DMS79 (cell line): ENCODE measurements around the gene WNT9B.

Experiments
- DNase-seq: peaks from one replicate; lab custom pipeline; 2025; lab: John Stamatoyannopoulos, UW

The WNT9B gene

DNA sequence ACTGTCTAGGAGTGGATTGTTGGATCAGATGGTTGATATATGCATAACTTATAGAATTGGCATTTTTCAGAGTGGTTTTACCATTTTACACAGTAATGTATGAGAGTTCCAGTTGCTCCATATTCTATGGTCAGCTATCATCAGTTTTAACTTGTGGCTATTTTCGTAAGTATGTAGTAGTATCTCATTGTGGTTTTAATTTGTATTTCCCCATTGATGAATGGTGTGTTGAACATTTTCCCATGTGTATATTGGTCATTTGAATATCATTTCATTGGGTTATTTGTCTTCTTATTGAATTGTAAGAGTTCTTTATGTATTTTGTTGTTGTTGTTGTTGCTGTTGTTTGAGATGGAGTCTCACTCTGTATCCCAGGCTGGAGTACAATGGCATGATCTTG lies 6.2 kb downstream of the WNT9B start:
- no peak for DNase-seq

- DNase-seq = no peak
These were observed 8.6 kb downstream of the WNT9B start for GRCh38 chr17:46859996-46860395.

- DNase-seq = no peak
These were observed 11.6 kb downstream of the WNT9B start for GRCh38 chr17:46862949-46863348.

DNA sequence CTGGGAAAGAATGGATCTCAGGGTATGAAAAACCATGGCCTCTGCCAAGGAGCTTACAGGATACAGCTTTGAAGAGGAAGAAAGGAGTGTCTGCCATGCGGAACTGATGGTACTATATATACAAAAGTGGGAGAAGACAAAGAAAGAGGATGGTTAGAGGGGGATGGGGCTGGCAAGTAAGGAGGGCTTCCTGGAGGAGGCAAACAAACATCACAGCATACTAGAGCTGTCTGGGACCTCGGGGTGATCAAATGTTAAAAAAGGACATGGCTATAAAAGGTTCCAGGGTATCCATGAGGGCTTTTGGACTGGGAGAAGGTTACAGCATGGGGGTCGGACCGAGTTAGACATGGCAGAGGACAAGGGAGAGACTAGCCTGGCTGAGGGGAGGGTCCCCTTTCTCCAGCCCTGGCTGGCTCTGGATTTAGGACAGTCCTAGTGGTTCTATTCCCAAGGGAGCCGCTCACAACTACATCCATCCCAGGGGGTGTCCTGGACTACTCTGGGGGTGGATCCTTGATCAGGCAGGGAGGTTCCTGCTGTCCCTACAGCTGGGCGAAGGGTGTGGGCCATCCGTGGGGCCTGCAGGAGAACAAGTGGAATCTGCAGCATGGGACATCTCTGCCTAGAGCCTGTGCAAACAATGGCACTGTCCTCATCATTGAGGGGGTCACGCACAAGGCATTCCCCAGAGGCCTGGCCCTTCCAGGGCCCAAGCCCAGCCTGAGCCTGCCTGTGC lies 12.2 kb downstream of the WNT9B start:
- no peak for DNase-seq

- DNase-seq = no peak
These were observed 13.7 kb downstream of the WNT9B start for GRCh38 chr17:46865100-46865499.

DNA sequence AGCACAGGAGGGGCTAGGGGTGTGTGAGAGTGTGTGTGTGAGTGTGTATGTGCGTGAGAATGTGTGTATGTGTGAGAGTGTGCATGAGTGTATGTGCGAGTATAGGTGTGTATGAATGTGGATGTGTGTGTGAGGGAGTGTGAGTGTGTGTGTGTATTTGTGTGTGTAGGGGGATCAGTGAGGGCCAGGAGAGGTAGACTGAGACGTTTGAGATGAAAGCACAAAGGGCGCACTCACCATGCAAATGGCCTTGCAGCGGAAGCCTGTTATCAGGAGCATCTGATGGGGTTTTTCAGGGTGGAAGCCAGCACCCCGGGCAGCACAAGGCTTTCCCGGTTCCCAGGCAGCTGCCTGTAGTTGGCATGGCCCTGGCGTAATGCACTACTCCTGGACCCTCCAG lies 14.9 kb downstream of the WNT9B start:
- DNase-seq = no peak

DNA sequence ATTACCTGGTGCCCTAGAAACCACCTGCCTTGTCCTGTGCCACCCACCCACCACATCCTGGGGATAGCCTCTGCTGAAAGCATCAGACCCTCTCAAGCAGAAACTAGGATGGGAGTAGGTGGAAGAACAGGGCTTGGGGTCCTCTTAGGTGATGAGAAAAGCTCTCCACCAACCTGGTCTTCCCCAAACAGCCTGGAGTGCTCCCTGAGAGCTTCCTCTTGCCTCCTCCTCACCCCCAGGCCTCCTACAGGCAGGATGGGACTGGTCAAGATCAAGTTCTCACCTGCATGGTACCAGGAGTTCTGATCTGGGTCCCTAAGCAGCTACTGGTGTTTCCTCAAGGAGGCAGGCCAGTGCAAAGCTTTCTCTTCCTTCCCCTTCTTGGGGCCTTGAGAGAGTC lies 15.4 kb downstream of the WNT9B start:
- no peak for DNase-seq

GRCh38 chr17:46868689-46869187 lies 17.4 kb downstream of the WNT9B start:
- DNase-seq = no peak

GRCh38 chr17:46869296-46869695 lies 17.9 kb downstream of the WNT9B start:
- DNase-seq = no peak

- no peak for DNase-seq
These were observed 18.8 kb downstream of the WNT9B start for GRCh38 chr17:46869975-46870803.

GRCh38 chr17:46872421-46872820 lies 21.0 kb downstream of the WNT9B start:
- DNase-seq = no peak

DNA sequence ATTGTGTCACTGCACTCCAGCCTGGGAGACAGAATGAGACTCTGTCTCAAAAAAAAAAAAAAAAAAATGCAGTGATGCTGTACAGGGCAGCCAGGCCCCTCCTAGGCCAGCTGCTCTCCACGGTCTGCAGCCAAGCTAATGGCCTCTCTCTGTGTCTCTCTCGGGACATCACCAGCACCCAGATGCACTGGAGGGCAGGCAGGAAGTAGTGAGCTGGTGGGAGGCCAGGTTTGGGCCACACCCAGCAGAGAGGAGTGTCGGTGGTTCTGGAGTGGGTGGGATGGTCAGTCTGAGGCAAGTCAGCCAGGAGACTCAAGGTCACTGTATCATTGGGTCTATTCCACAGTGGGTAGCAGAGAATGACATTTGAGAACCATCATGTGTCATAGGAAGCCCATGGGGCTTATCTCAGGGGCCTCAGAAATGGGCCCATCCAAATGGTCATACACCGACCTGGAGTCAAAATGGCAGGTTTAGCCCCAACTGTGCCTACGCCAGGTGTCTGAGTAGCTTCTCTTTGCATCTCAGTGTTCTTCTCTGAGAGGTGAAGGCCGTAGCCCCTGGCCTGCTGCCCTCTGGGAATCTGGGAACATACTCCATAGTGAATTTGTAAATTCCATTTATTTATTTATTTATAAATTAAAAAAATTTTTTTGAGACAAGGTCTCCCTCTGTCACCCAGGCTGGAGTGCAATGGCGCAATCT lies 22.7 kb downstream of the WNT9B start:
- no peak for DNase-seq

DNA sequence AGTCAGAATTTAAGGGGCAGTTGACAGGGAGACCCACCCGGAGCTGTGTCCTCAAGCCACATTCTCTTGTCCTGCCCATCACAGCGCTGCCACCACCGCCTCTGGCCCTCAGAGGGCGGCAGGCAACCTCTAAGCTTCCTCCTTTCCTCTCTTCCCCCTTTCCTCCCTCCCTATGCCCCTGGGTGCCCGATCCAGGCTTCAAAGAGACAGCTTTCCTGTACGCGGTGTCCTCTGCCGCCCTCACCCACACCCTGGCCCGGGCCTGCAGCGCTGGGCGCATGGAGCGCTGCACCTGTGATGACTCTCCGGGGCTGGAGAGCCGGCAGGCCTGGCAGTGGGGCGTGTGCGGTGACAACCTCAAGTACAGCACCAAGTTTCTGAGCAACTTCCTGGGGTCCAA lies 23.5 kb downstream of the WNT9B start:
- no peak for DNase-seq

DNA sequence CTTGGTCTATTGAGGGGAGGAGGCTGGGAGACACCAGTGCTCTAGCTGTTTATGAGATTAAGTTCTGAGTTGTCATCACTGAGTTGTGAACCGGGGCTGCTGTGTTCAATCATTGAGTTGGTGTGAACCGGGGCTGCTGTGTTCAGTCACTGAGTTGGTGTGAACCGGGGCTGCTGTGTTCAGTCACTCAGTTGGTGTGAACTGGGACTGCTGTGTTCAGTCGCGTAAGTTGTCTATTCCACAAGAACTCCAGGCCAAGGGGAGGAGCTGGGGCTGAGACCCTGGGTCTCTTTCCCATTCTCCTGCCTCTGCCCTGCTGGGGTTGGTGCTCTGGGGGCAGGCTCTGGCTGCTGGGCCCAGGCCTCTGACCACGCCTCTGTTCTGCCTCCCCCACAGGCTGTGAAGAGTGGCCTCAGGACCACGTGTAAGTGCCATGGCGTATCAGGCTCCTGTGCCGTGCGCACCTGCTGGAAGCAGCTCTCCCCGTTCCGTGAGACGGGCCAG lies 24.5 kb downstream of the WNT9B start:
- DNase-seq = no peak

- DNase-seq = no peak
These were observed 25.0 kb downstream of the WNT9B start for GRCh38 chr17:46876353-46876887.

DNA sequence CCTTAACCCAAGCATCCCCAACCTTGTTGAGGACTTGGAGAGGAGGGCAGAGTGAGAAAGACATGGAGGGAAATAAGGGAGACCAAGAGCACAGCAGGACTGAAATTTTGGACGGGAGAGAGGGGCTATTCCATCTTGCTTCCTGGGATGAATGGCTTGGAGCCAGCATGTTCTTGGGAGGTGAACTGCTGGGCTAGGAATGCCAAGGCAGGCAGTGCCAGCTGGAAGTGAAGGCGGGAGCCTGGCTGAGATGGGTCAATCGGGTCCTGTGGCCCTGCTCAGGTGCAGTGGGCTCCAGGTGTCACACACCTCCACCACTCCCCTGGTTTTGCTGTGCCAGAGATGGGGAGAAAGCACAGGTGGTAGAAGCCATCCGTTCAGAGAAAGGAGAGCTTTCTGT lies 25.5 kb downstream of the WNT9B start:
- DNase-seq = no peak

- no peak for DNase-seq
These were observed 26.1 kb downstream of the WNT9B start for GRCh38 chr17:46877466-46877865.

GRCh38 chr17:46878055-46878454 lies 26.7 kb downstream of the WNT9B start:
- no peak for DNase-seq

DNA sequence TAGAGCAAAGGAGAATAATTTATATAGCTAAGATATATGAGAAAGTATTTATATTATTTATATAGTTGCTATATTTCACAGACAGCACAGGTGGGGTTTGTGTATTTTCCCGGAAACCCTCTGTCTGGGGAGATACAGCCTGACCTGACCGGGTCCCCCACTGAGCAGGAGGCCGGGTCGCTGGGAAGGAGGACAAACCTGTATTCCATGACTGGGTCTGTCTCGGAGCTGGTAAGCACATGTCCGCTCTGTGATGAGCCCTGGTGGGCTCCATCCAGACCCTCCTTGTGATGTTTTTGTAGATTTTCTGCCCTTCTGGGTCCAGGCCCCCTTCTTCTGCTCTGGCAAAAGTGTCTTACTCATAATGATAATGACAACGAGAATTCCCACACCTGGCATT lies 27.7 kb downstream of the WNT9B start:
- no peak for DNase-seq

GRCh38 chr17:46881015-46881414 lies 29.6 kb downstream of the WNT9B start:
- no peak for DNase-seq

GRCh38 chr17:46882666-46883065 lies 31.3 kb downstream of the WNT9B start:
- no peak for DNase-seq

GRCh38 chr17:46883871-46884520 lies 32.6 kb downstream of the WNT9B start:
- no peak for DNase-seq
